Spleen (tissue), 11 donors: ENCODE measurements around the gene UBE2L5. TPM values are rescaled to one million over a fixed set of nuclear protein-coding genes. Genes with fewer than 3 reads are reported as not detected.

Experiments
- DNase-seq: peaks from one replicate; pipeline ENCODE4 v3.0.0-alpha.2; 2020
- H3K27ac ChIP-seq, 8 donors: fragments of 200-600 bp; sonication (generic) in 7 of 8; 1 replicate in 4 of 8; 2 replicates in 4 of 8; pipeline versions ENCODE4 v1.5.0 to v1.8.0; 2016 to 2021; ENCODE audit warnings: inconsistent platforms in 4 of 8, mild to moderate bottlenecking in 4 of 8, moderate library complexity in 1 of 8
- H3K27me3 ChIP-seq, 7 donors: fragments of 200-600 bp; sonication (generic) in 6 of 7; replicated peaks in 1 of 7; 1 replicate in 4 of 7; 2 replicates in 3 of 7; pipeline versions ENCODE4 v1.5.0 to v1.8.0; 2016 to 2021; ENCODE audit warnings: inconsistent platforms in 3 of 7, mild to moderate bottlenecking in 1 of 7
- H3K36me3 ChIP-seq, 6 donors: fragments of 200-600 bp; sonication (generic) in 5 of 6; 1 replicate in 4 of 6; 2 replicates in 2 of 6; pipeline versions ENCODE4 v1.5.0 to v1.8.0; 2016 to 2021; ENCODE audit warnings: inconsistent platforms in 2 of 6
- H3K4me1 ChIP-seq, 6 donors: fragments of 200-600 bp; sonication (generic) in 5 of 6; 1 replicate in 3 of 6; 2 replicates in 3 of 6; pipeline versions ENCODE4 v1.5.0 to v1.8.0; 2016 to 2021; ENCODE audit warnings: inconsistent platforms in 3 of 6
- H3K4me3 ChIP-seq, 8 donors: fragments of 200-600 bp; sonication (generic) in 7 of 8; 1 replicate in 4 of 8; 2 replicates in 4 of 8; pipeline versions ENCODE4 v1.5.0 to v1.8.0; 2016 to 2021; ENCODE audit warnings: inconsistent platforms in 4 of 8, mild to moderate bottlenecking in 4 of 8, moderate library complexity in 2 of 8
- H3K9me3 ChIP-seq, 8 donors: fragments of 200-600 bp; sonication (generic) in 7 of 8; 1 replicate in 4 of 8; 2 replicates in 4 of 8; pipeline versions ENCODE4 v1.5.0 to v1.8.0; 2016 to 2021; ENCODE audit warnings: inconsistent platforms in 4 of 8
- CTCF ChIP-seq, 11 experiments: fragments of 200-600 bp in 7 of 11; fragments of 450-650 bp in 4 of 11; sonication (generic) in 4 of 11; IDR thresholded peaks in 8 of 11; conservative IDR thresholded peaks in 3 of 11; 1 replicate in 7 of 11; 2 replicates in 4 of 11; pipeline versions ENCODE4 v1.4.0 to v1.8.0; 2016 to 2021; ENCODE audit warnings: antibody characterized with exemption in 11 of 11, inconsistent platforms in 4 of 11, mild to moderate bottlenecking in 1 of 11
- POLR2A ChIP-seq, 3 donors: fragments of 450-650 bp; IDR thresholded peaks; one replicate each; pipeline ENCODE4 v1.5.1; 2017; ENCODE audit warnings: antibody characterized with exemption in 3 of 3, mild to moderate bottlenecking in 1 of 3
- POLR2AphosphoS5 ChIP-seq, 3 donors: sonication (generic); formaldehyde crosslinking; IDR thresholded peaks; one replicate each; pipeline ENCODE4 v1.5.1; 2017; ENCODE audit warnings: antibody characterized with exemption in 3 of 3
- WGBS, 5 donors: extraction: QIAGEN DNeasy Blood & Tissue Kit in 3 of 5; methylation state at CpG; one replicate each; pipeline versions ENCODE4 v1.1.5 to v1.1.7; 2013 to 2018; 5-methylcytosine and 5-hydroxymethylcytosine counted together
- intact Hi-C: fragments of 100-400 bp; cut with DNase I; formaldehyde crosslinking; loops from one replicate; pipeline ENCODE4 v1.15.0; 2023; ENCODE audit warnings: low total_unique reads
- polyA plus RNA-seq, 3 donors: library from polyadenylated mRNA; stranded (reverse); fragments of 200-250 nt; gene quantifications; one replicate each; pipeline ENCODE4 v1.2.1, GENCODE V29; 2013
- total RNA-seq, 7 donors: library from RNA; depleted of rRNA in 3 of 7; stranded (reverse); fragments of >200 nt in 3 of 7; fragmentation: NEBNext Ultra II Directional in 4 of 7; extraction: Animal tissue kit (Norgen Biotek cat#: 25700) in 4 of 7; gene quantifications; one replicate each; pipeline versions ENCODE4 v1.1.0 to v1.2.1, GENCODE V29; 2016 to 2021
- donor health status: healthy with polysubstance abuse.
- donor health status: DM: no; HTN: no; CAD: no; lungs with moderate emphysema.
- donor health status: DM: no; HTN: no; CAD: no.
- donor health status: Bipolar disorder and iron deficiency.
- donor health status: healthy.
- donor health status: DM: no; HTN: no; CAD: no.
- donor health status: DM: yes; HTN: yes; CAD: no.

The UBE2L5 gene
- total and polyA plus RNA-seq, 10 donors, result 0.05 TPM; not detected in 9

GRCh38 chr13:30392681-30393045 is 29.6 kb upstream of the UBE2L5 start:
- no peaks in the 10 kb centered on the region for H3K27me3 ChIP-seq
- DNase-seq, result no peak
- no peak for TF ChIP-seq POLR2A (IDR thresholded peaks at IDR 0.05)
- TF ChIP-seq CTCF (IDR thresholded peaks at IDR 0.05 in 8 of 11, conservative IDR thresholded peaks at IDR 0.05 in 3 of 11), result no peak
- no peak for TF ChIP-seq POLR2AphosphoS5 (IDR thresholded peaks at IDR 0.05)
- 81 to 94% (median 88%) methylated on average over 5 of the region's 5 CpGs for WGBS, 5 donors
- H3K36me3 ChIP-seq, result no peaks in the 10 kb centered on the region
- H3K9me3 ChIP-seq, result no peaks in the 10 kb centered on the region
- H3K27ac ChIP-seq, result no peak overlapping the region
- intact Hi-C loops, result no loop called here
- H3K4me3 ChIP-seq, result no peak overlapping the region
- peaks cover 3 to 55% (median 30%) of the 10 kb centered on the region in 6 donors for H3K4me1 ChIP-seq

DNA sequence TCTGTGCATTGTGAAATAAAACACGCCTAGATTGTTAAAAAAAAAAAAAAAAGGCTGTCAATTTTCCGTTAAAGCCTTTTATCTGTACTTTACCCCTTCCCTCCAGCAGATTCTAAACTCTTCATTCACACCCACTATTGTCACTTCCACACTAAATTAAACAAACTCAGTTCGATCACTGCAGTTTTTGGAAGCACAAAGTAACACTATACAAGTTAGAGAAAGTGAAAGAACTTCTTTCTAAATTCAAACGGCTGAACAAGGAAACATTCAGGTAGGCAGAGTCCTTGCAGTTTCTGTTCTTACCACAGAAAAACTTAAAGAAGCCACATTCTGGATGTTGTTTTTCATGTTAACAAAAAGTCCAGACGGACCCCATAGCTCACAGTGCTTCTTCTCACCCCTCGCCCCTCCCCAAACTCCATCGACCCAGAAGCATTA is 27.5 kb upstream of the UBE2L5 start:
- 1 to 2% (median 2%) methylated on average over 7 of the region's 7 CpGs for WGBS, 5 donors
- TF ChIP-seq POLR2AphosphoS5 (IDR thresholded peaks at IDR 0.05) (no peak), POLR2A (IDR thresholded peaks at IDR 0.05) (no peak), CTCF (IDR thresholded peaks at IDR 0.05 in 8 of 11, conservative IDR thresholded peaks at IDR 0.05 in 3 of 11) (peak in 3 of 11 experiments; percentile 3 to 21 (median 12))

DNA sequence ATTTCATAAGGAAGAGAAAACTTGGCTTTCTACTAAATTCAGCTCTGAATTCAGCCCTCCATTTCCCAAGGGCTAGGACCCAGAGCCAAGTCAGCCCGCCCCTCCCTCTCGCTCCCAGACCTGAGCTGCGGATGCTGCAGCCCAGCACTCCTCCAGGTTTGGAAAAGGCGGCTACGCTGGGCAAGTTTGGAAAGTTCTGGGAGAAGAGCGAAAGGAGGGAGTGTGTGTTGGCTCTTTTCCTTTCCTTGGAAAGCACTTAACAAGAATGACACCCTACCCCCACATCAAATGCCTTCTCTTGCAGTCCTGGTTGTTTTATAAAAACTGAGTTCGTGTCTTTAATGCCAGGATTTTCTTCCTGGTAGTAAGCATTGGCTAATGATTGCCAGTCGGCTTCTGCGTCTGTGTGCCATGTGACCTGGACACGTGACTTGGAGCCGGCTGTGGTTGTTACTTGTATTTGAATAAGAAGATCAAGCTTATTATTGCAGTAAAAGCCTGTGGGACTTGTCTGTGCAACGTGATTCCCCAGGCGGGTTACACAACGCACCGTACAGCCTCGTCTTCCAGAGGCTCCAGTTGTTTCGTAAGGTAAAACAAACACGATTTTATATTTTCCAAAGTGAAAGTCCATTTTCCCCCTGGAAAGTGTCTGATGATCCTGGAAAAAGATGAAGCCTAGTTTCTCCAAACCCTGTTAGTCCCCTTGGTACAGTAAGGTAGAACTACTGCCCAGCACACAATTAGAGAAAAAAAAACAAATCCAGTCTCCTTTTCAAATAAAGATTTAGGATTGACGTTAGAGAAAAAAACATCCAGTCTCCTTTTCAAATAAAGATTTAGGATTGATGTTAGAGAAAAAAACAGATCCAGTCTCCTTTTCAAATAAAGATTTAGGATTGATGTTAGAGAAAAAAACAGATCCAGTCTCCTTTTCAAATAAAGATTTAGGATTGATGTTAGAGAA is 26.8 kb upstream of the UBE2L5 start:
- TF ChIP-seq POLR2A (IDR thresholded peaks at IDR 0.05), result peak in 1 of 3 donors; percentile 33
- peak in 2 of 11 experiments; percentile 2 to 7 for TF ChIP-seq CTCF (IDR thresholded peaks at IDR 0.05 in 8 of 11, conservative IDR thresholded peaks at IDR 0.05 in 3 of 11)
- peak in 2 of 3 donors; percentile 67 to 81 for TF ChIP-seq POLR2AphosphoS5 (IDR thresholded peaks at IDR 0.05)
- DNase-seq, result peak; percentile 97
- H3K9me3 ChIP-seq, result no peaks in the 10 kb centered on the region
- WGBS, 5 donors, result 2 to 9% (median 4%) methylated on average over 19 of the region's 19 CpGs
- intact Hi-C loops, result no loop called here
- H3K36me3 ChIP-seq, result no peaks in the 10 kb centered on the region
- peak overlapping the region; percentile 18 to 70 (median 48) for H3K4me3 ChIP-seq
- no peaks in the 10 kb centered on the region for H3K27me3 ChIP-seq
- H3K4me1 ChIP-seq, result peaks cover 3 to 31% (median 12%) of the 10 kb centered on the region in 6 donors
- H3K27ac ChIP-seq, result peak overlapping the region; percentile 75 to 96 (median 94)

More for the DNA sequence above, 27.5 kb upstream of the UBE2L5 start:
- Histone ChIP-seq H3K9me3 (no peaks in the 10 kb centered on the region), H3K27ac (peak overlapping the region; percentile 75 to 96 (median 94)), H3K4me1 (peaks cover 3 to 34% (median 12%) of the 10 kb centered on the region in 6 donors), H3K27me3 (no peaks in the 10 kb centered on the region), H3K4me3 (peak overlapping the region; percentile 18 to 70 (median 48)), H3K36me3 (no peaks in the 10 kb centered on the region)
- intact Hi-C loops, result no loop called here
- no peak for DNase-seq
